Activated CD4-positive, alpha-beta T cell treated with anti-CD3 and anti-CD28 coated beads, Interleukin-2, amount 50 U/mL, for 1 hour (primary cell): ENCODE results near the gene ELAC2.
"Not testable (repeated sequence)": the region's sequence is repeated elsewhere in the genome, so short reads cannot be mapped to it uniquely, and the experiment has no call there.

Source experiments
- DNase-seq: peaks from one replicate; pipeline ENCODE4 v3.0.0-alpha.2; 2020

The ELAC2 gene

GRCh38 chr17:12987120-12987519 lies 30.7 kb downstream of the ELAC2 start:
- no peak for DNase-seq

GRCh38 chr17:12985431-12986293 lies 32.2 kb downstream of the ELAC2 start:
- DNase-seq, result no peak

GRCh38 chr17:12983991-12984884 lies 33.6 kb downstream of the ELAC2 start:
- DNase-seq, result no peak

GRCh38 chr17:12982224-12982623 lies 35.6 kb downstream of the ELAC2 start:
- DNase-seq, result no peak

GRCh38 chr17:12979826-12980500 lies 37.9 kb downstream of the ELAC2 start:
- DNase-seq, result no peak

- DNase-seq, result no peak
Observed at GRCh38 chr17:12979246-12979645, 38.6 kb downstream of the ELAC2 start.

- DNase-seq, result not testable (repeated sequence)
Observed at GRCh38 chr17:12978787-12979186, 39.0 kb downstream of the ELAC2 start.

- no peak for DNase-seq
Observed at GRCh38 chr17:12977008-12977751, 40.6 kb downstream of the ELAC2 start.

- no peak for DNase-seq
Observed at GRCh38 chr17:12974005-12974531, 43.8 kb downstream of the ELAC2 start.

- no peak for DNase-seq
Observed at GRCh38 chr17:12973496-12974004, 44.3 kb downstream of the ELAC2 start.

- DNase-seq, result no peak
Observed at GRCh38 chr17:12967962-12968361, 49.9 kb downstream of the ELAC2 start.

GRCh38 chr17:12966413-12966812 lies 51.4 kb downstream of the ELAC2 start:
- no peak for DNase-seq

GRCh38 chr17:12965988-12966387 lies 51.8 kb downstream of the ELAC2 start:
- DNase-seq, result no peak

GRCh38 chr17:12964840-12965239 lies 53.0 kb downstream of the ELAC2 start:
- DNase-seq, result no peak

- DNase-seq, result no peak
Observed at GRCh38 chr17:12964162-12964561, 53.7 kb downstream of the ELAC2 start.

- no peak for DNase-seq
Observed at GRCh38 chr17:12963505-12963904, 54.3 kb downstream of the ELAC2 start.

- no peak for DNase-seq
Observed at GRCh38 chr17:12961655-12962054, 56.2 kb downstream of the ELAC2 start.

- no peak for DNase-seq
Observed at GRCh38 chr17:12959441-12959840, 58.4 kb downstream of the ELAC2 start.

GRCh38 chr17:12958786-12959185 lies 59.0 kb downstream of the ELAC2 start:
- no peak for DNase-seq

- DNase-seq, result no peak
Observed at GRCh38 chr17:12955521-12955920, 62.3 kb downstream of the ELAC2 start.

GRCh38 chr17:12953156-12953555 lies 64.7 kb downstream of the ELAC2 start:
- no peak for DNase-seq

- DNase-seq, result no peak
Observed at GRCh38 chr17:12952012-12952411, 65.8 kb downstream of the ELAC2 start.
